HEK293T (cell line): Measurements from ENCODE around the gene TMEM184B.
A peak's percentile ranks its signal among the peaks of the same experiment; 100 is the strongest.

Experiments used
- CTCF ChIA-PET: fragments of 350-600 bp; formaldehyde crosslinking; extraction: SDS; loops from one replicate; lab custom pipeline; 2021; ENCODE audit warnings: antibody characterized with exemption, inconsistent platforms; lab: Yijun Ruan, JAX
- POLR2A ChIA-PET: fragments of 350-600 bp; formaldehyde crosslinking; extraction: SDS; loops from one replicate; lab custom pipeline; 2020; ENCODE audit warnings: antibody characterized with exemption, inconsistent platforms; lab: Yijun Ruan, JAX
- DNase-seq: peaks from one replicate; pipeline ENCODE4 v3.0.0; 2012; ENCODE audit warnings: mixed read lengths; ENCODE audit errors: extremely low spot score
- ARNT ChIP-seq: fragments of 450-650 bp; IDR thresholded peaks from 2 replicates; pipeline ENCODE4 v1.6.1; 2017; ENCODE audit warnings: mild to moderate bottlenecking
- BHLHE40 ChIP-seq: fragments of 450-650 bp; IDR thresholded peaks from 2 replicates; pipeline ENCODE4 v1.6.1; 2016; ENCODE audit warnings: mild to moderate bottlenecking, moderate library complexity, borderline replicate concordance
- CTBP1 ChIP-seq: fragments of 450-650 bp; IDR thresholded peaks from 2 replicates; pipeline ENCODE4 v1.6.1; 2016; ENCODE audit warnings: borderline replicate concordance
- ELF4 ChIP-seq: fragments of 450-650 bp; IDR thresholded peaks from 2 replicates; pipeline ENCODE4 v1.6.1; 2017; ENCODE audit warnings: antibody characterized with exemption
- FOXA1 ChIP-seq: fragments of 450-650 bp; IDR thresholded peaks from 2 replicates; pipeline ENCODE4 v1.6.1; 2016; ENCODE audit warnings: mild to moderate bottlenecking
- FOXK2 ChIP-seq: fragments of 450-650 bp; IDR thresholded peaks from 2 replicates; pipeline ENCODE4 v1.6.1; 2016; ENCODE audit warnings: mild to moderate bottlenecking
- FOXM1 ChIP-seq: fragments of 450-650 bp; IDR thresholded peaks from 2 replicates; pipeline ENCODE4 v1.6.1; 2017; ENCODE audit warnings: mild to moderate bottlenecking, borderline replicate concordance
- HDGF ChIP-seq: fragments of 450-650 bp; IDR thresholded peaks from 2 replicates; pipeline ENCODE4 v1.6.1; 2017; ENCODE audit warnings: antibody characterized with exemption, borderline replicate concordance
- L3MBTL2 ChIP-seq: fragments of 450-650 bp; conservative IDR thresholded peaks from 2 replicates; pipeline ENCODE4 v1.6.1; 2016; ENCODE audit warnings: mild to moderate bottlenecking
- LEF1 ChIP-seq: fragments of 450-650 bp; IDR thresholded peaks from 2 replicates; pipeline ENCODE4 v1.6.1; 2017; ENCODE audit warnings: mild to moderate bottlenecking, borderline replicate concordance
- NFRKB ChIP-seq: fragments of 450-650 bp; IDR thresholded peaks from 2 replicates; pipeline ENCODE4 v1.6.1; 2016; ENCODE audit warnings: mild to moderate bottlenecking, moderate library complexity
- PKNOX1 ChIP-seq: fragments of 450-650 bp; IDR thresholded peaks from 2 replicates; pipeline ENCODE4 v1.6.1; 2016
- SP1 ChIP-seq: fragments of 450-650 bp; IDR thresholded peaks from 2 replicates; pipeline ENCODE4 v1.6.1; 2017
- SUZ12 ChIP-seq: fragments of 450-650 bp; IDR thresholded peaks from 2 replicates; pipeline ENCODE4 v1.6.1; 2016; ENCODE audit warnings: mild to moderate bottlenecking
- TARDBP ChIP-seq: fragments of 450-650 bp; IDR thresholded peaks from 2 replicates; pipeline ENCODE4 v1.6.1; 2016
- ZNF384 ChIP-seq: fragments of 450-650 bp; IDR thresholded peaks from 2 replicates; pipeline ENCODE4 v1.6.1; 2016

Gene TMEM184B

DNA sequence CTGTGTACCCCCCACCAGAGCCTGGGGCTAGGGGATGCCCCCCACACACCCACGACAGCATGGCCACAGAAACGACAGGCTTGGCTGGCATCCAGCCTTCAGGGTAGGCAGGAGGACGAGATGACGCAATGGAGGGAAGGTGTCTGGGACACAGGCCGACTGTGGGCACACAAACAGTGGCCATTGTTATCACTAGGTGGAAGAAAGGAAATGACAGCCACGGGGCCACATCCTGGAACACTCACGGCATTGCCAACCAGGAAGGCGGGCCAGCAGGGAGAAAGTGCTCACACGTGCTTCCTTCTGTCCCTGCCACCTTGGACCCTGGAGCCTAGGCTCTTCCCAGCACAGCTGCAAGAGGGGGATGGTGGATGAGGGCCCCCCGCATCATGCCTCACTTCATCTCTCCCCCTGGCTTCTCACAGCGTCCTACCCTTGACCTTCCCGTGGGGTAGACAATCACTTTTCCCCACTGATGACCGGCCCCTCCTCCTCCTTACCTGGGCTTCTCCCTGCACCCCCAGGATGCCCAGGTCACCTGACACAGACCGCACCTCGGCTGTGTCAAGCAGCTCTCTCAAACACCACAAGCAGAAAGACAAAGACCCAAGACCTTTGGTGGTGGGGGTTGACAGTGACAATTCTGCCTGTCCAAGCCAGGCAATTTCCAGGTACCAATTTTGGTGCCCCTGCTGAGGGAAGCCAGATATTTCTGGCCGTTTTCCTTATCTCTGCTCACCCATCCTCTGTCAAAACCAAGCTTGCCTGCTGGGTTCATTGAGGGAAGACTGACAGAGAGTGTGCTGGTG is 99.8 kb downstream of the TMEM184B start:
- no peak for TF ChIP-seq BHLHE40
- no peak for TF ChIP-seq ELF4
- TF ChIP-seq FOXM1, result no peak
- no peak for DNase-seq
- POLR2A ChIA-PET, result interaction anchor here (0.8 to 1.6 kb wide), 2 partner anchors 9 to 13 kb away, joined by 3 to 4 read pairs; partner anchors contain the start of gene PLA2G6
- CTCF ChIA-PET, result no interaction called here

DNA sequence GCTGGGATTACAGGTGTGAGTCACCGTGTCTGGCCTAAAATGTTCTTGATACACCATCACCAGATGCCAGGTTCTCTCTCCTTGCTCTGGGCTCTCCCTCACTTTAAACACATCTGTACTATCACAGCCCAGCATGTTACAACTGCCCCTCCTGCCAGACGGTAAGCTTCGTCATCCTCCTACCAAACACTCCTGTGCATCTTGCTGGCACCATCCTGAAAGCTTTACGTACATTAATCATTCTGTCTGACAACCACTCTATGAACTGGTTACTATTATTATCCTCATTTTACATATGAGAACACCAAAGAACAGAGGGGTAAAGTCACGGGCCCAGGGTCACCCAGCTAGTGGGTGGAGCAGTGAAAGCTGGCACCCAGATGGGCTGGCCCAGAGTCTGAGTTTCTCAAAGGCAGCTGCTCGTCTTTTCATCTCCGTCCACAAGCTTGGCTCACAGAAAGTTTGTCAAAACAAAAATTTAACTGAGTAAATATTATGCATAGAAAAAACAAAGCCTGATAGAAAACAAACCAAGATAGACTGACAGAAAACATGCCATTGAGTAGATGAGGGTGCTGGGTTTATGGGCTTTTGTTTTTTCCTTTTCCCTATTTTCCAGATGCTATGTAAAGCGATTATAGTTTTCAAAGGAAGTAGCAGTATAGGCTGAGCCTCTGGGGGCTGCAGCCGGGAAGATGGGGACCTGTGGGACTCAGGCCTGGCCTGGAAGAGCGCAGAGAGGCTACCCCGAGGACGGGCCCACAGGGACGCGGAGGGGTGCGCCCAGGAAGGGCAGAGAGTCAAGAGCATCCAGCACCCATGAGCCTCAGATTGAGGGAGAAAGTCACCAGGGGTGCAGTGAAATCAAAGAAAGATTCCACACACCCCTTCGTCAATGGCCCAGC is 100.6 kb downstream of the TMEM184B start:
- CTCF ChIA-PET, result no interaction called here
- DNase-seq, result no peak
- TF ChIP-seq SP1 (no peak), PKNOX1 (peak; percentile 59), TARDBP (no peak), ARNT (no peak)
- POLR2A ChIA-PET, result interaction anchor here (1.6 kb wide), 1 partner anchor 10 kb away, joined by 4 read pairs; the partner anchor contains the start of gene PLA2G6

- ChIA-PET CTCF (interaction anchor here (0.6 kb wide), 1 partner anchor 10 kb away, joined by 3 read pairs; no protein-coding TSS in a partner anchor), POLR2A (interaction anchor here (0.5 kb wide), 1 partner anchor 10 kb away, joined by 3 read pairs; no protein-coding TSS in a partner anchor)
- TF ChIP-seq SP1 (no peak), FOXM1 (no peak), SUZ12 (no peak), TARDBP (no peak), ARNT (no peak), NFRKB (no peak), LEF1 (no peak), HDGF (no peak), L3MBTL2 (no peak), ELF4 (no peak), BHLHE40 (no peak), CTBP1 (no peak), FOXK2 (no peak), ZNF384 (no peak), PKNOX1 (no peak), FOXA1 (no peak)
- no peak for DNase-seq
These were observed 102.3 kb downstream of the TMEM184B start for GRCh38 chr22:38170469-38170868.
